Measurements from ENCODE around the gene GALNT9. TPM values are rescaled to one million over a fixed set of nuclear protein-coding genes. Genes with fewer than 3 reads are reported as not detected.
"Not testable (repeated sequence)": the region's sequence is repeated elsewhere in the genome, so short reads cannot be mapped to it uniquely, and the experiment has no call there.

Gene GALNT9
- total RNA-seq, 1 experiment from 2014 or later: 0.44 TPM

DNA sequence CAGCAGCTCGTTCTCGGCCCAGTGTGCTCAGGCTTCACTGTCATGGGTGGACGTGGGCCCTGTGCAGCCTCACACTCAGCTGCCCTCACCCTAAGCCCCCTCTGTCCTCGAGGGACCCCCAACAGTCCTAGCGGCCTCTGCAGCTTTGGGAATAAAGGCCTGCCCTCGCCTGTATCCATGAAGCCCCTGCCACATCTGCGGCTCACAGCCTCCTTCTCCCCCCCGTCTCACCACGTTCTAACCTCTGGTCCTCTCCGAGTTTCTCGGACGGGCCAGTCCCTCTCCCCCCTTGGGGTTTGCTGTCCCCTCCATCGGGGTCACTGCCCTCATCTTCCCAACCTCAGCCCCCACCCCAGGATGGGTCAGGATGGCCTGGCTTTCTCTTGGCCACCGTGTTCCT, 30.2 kb upstream of the GALNT9 start:
- peaks cover 6% of the 10 kb centered on the region for H3K27me3 ChIP-seq (ENCODE audit: low read length)
- intact Hi-C loops (cut with micrococcal nuclease): no loop called here
- H3K27ac ChIP-seq (ENCODE audit: low read length): no peak overlapping the region
- H3F3A ChIP-seq (ENCODE audit: low read length, unreplicated experiment): no peaks in the 10 kb centered on the region
- no peaks in the 10 kb centered on the region for H3K36me3 ChIP-seq (ENCODE audit: low read depth, low read length)
- H4K20me1 ChIP-seq (ENCODE audit: low read length): no peaks in the 10 kb centered on the region
- no peak for TF ChIP-seq CTCF (conservative IDR thresholded peaks at IDR 0.05; ENCODE audit: low read depth, low read length)
- no peak for TF ChIP-seq EZH2phosphoT487 (IDR thresholded peaks at IDR 0.05; ENCODE audit: borderline replicate concordance, low read length)
- TF ChIP-seq EZH2 (IDR thresholded peaks at IDR 0.05; ENCODE audit: low read length, unreplicated experiment): no peak
- no peaks in the 10 kb centered on the region for H3K9me2 ChIP-seq (replicated peaks; ENCODE audit: low read length)
- ChIA-PET CTCF (no interaction called here), POLR2A (ENCODE audit: unreplicated experiment) (no interaction called here)
- H2AFZ ChIP-seq (ENCODE audit: low read length): no peak overlapping the region
- DNase-seq: no peak
- no peak overlapping the region for H3K9ac ChIP-seq (ENCODE audit: low read length)
- H3K4me1 ChIP-seq (ENCODE audit: insufficient read depth, low read length): peaks cover 5% of the 10 kb centered on the region
- ATAC-seq: no peak
- no peaks in the 10 kb centered on the region for H3K9me3 ChIP-seq (ENCODE audit: low read length)
- H3K79me2 ChIP-seq (ENCODE audit: low read length): no peaks in the 10 kb centered on the region
- no peak overlapping the region for H3K4me3 ChIP-seq (ENCODE audit: low read length)
- no TSS peak for BruUV-seq (replicated peaks)
- H3K4me2 ChIP-seq (ENCODE audit: low read length): no peak overlapping the region

DNA sequence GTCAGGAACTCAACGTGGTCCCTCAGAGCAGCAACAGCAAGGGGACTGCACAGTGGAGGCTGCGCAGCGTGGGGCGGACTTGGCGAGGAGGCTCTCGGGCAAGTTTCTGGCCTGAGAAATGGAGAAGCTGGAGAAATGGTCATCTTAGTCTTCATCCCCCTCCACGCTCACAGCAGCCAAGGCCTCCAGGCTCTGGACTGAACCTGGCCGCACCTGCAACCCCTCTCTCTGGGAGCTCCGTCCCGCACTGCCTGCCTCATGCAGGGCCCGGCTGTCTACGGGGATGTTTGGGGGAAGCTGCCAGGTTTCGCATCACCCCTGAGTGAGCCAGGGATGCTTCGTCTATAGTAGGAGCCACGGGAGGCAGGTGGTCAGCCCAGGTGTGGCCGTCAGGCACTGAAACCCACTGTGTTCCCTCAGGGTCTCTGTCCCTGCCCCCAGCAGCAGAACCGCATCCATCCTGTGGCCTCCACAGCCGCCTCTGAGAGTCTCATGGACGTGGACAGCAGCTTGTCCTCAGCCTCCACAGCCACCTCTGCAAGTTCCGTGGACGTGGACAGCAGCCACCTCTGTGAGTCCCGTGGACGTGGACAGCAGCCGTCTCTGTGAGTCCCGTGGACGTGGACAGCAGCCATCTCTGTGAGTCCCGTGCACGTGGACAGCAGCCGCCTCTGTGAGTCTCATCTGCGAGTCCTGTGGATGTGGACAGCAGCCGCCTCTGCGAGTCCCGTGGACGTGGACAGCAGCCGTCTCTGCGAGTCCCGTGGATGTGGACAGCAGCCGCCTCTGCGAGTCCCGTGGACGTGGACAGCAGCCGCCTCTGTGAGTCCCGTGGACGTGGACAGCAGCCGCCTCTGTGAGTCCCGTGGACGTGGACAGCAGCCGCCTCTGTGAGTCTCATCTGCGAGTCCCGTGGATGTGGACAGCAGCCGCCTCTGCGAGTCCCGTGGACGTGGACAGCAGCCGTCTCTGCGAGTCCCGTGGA, 29.1 kb upstream of the GALNT9 start:
- H3K4me2 ChIP-seq (ENCODE audit: low read length); H3F3A ChIP-seq (ENCODE audit: low read length, unreplicated experiment); POLR2A ChIA-PET (ENCODE audit: unreplicated experiment); H3K4me1 ChIP-seq (ENCODE audit: insufficient read depth, low read length); BruUV-seq (replicated peaks); H3K9me3 ChIP-seq (ENCODE audit: low read length); H2AFZ ChIP-seq (ENCODE audit: low read length); H4K20me1 ChIP-seq (ENCODE audit: low read length); H3K36me3 ChIP-seq (ENCODE audit: low read depth, low read length); H3K4me3 ChIP-seq (ENCODE audit: low read length); ATAC-seq; H3K9ac ChIP-seq (ENCODE audit: low read length); DNase-seq; CTCF ChIA-PET; H3K27ac ChIP-seq (ENCODE audit: low read length); H3K9me2 ChIP-seq (replicated peaks; ENCODE audit: low read length); H3K79me2 ChIP-seq (ENCODE audit: low read length); intact Hi-C loops (cut with micrococcal nuclease): not testable (repeated sequence)
- H3K27me3 ChIP-seq (ENCODE audit: low read length): peaks cover 16% of the 10 kb centered on the region

GRCh38 chr12:132357623-132358186, 28.3 kb upstream of the GALNT9 start:
- H3K4me1 ChIP-seq (ENCODE audit: insufficient read depth, low read length): peaks cover 5% of the 10 kb centered on the region
- DNase-seq (no peak), ATAC-seq (no peak)
- H3K79me2 ChIP-seq (ENCODE audit: low read length): no peaks in the 10 kb centered on the region
- H3K27ac ChIP-seq (ENCODE audit: low read length): no peak overlapping the region
- intact Hi-C loops (cut with micrococcal nuclease): no loop called here
- no peaks in the 10 kb centered on the region for H3K9me3 ChIP-seq (ENCODE audit: low read length)
- TF ChIP-seq EZH2phosphoT487 (IDR thresholded peaks at IDR 0.05; ENCODE audit: borderline replicate concordance, low read length) (no peak), EZH2 (IDR thresholded peaks at IDR 0.05; ENCODE audit: low read length, unreplicated experiment) (no peak), CTCF (conservative IDR thresholded peaks at IDR 0.05; ENCODE audit: low read depth, low read length) (no peak)
- no peak overlapping the region for H3K4me3 ChIP-seq (ENCODE audit: low read length)
- ChIA-PET POLR2A (ENCODE audit: unreplicated experiment) (no interaction called here), CTCF (no interaction called here)
- H3K4me2 ChIP-seq (ENCODE audit: low read length): no peak overlapping the region
- no peaks in the 10 kb centered on the region for H4K20me1 ChIP-seq (ENCODE audit: low read length)
- BruUV-seq (replicated peaks): no TSS peak
- H3K27me3 ChIP-seq (ENCODE audit: low read length): peaks cover 25% of the 10 kb centered on the region
- no peak overlapping the region for H3K9ac ChIP-seq (ENCODE audit: low read length)
- no peaks in the 10 kb centered on the region for H3K36me3 ChIP-seq (ENCODE audit: low read depth, low read length)
- H2AFZ ChIP-seq (ENCODE audit: low read length): no peak overlapping the region
- H3K9me2 ChIP-seq (replicated peaks; ENCODE audit: low read length): no peaks in the 10 kb centered on the region
- H3F3A ChIP-seq (ENCODE audit: low read length, unreplicated experiment): no peaks in the 10 kb centered on the region
